Cardiac fibroblast (primary cell): ENCODE measurements around the gene AVL9.
A peak's percentile ranks its signal among the peaks of the same experiment; 100 is the strongest.

Experiments
- DNase-seq, 2 donors: peaks; one replicate each; pipeline versions ENCODE4 v3.0.0 to v3.0.0-alpha.2; 2010; ENCODE audit warnings: low read depth in 2 of 2
- H3K4me3 ChIP-seq, 2 donors: replicated peaks in 1 of 2; 1 replicate in 1 of 2; 2 replicates in 1 of 2; pipeline ENCODE4 v1.5.1; 2011; ENCODE audit warnings: low read depth in 2 of 2, low read length in 2 of 2, mild to moderate bottlenecking in 2 of 2, moderate library complexity in 1 of 2
- CTCF ChIP-seq: IDR thresholded peaks from one replicate; pipeline ENCODE4 v1.5.1; 2011; ENCODE audit warnings: low read depth, mild to moderate bottlenecking, low read length, inconsistent platforms

AVL9 gene

DNA sequence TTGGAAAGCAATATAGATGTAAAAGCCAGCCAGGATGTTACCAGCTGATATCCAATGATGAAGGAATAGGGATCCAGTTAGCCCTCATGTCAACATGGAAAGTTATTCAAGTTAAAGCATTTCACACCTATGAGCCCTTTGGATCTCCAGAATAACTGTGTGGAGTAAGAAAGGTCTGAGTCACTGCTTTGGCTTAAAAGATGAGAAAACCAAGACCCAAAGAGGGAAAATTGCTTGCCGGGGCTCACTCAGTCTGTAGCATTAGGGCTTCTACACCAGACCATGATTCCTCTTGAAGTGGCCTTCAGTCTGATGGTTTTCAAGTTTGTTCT lies 17.7 kb upstream of the AVL9 start:
- no peak overlapping the region for H3K4me3 ChIP-seq
- DNase-seq: peak in 1 of 2 donors; percentile 22
- no peak for TF ChIP-seq CTCF

- peak; percentile 94 for TF ChIP-seq CTCF
- peak; percentile 77 for DNase-seq
- H3K4me3 ChIP-seq: no peak overlapping the region
Observed at GRCh38 chr7:32479574-32480200, 15.6 kb upstream of the AVL9 start.

DNA sequence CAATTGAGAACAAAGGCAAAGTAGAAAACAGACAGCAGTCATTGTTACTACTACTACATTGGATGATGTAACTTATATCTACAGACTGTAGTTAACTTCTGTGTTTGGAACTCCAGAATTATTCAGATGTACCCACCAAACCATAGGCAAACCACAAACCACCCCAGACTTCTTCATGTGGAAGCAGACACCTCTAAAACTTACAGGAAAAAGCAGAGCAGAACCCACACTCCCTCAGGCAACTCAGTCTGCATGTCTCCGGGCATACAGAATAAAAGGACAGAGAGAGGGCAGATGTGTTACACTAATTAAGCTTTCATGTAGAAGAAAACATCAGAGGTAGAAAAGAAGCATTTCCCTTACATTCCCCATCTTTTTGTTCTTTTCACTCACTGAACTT lies 14.1 kb upstream of the AVL9 start:
- no peak overlapping the region for H3K4me3 ChIP-seq
- TF ChIP-seq CTCF: no peak
- no peak for DNase-seq

DNA sequence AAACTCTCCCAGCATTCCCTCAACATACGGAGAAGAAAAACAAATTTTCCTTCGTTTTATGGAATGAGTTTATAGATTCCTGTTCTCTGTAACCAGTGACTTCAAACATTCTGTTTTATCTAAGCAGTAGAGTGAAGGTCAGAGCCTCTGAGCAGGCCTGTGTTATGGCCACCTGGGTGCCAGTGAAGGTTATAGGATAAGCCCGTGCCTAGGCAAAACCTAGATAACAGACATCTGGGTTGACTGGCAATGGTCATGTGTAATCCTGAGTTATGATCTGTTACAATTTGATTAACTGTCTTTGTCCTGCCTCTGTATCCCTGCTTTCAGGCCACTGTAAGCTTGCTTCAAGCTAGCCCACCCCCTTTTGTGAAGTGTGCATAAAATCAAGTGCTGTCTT lies 13.4 kb upstream of the AVL9 start:
- no peak for DNase-seq
- no peak overlapping the region for H3K4me3 ChIP-seq
- no peak for TF ChIP-seq CTCF

DNA sequence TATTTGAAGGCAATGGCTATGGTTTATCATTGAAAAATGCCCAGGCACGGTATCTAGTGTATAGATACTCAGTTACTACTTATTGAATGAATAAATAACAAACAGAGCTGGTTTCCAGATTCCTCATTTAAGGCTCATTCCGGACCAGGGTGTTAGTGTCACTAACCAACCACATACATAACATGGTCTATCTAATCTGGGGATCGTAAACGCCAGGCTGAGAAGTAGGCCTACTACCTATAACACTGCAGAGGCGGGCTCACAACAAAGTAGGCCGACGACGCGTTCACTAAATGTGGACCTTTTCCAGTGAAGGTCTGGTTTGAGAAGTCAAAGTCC lies 5.5 kb upstream of the AVL9 start:
- no peak for DNase-seq
- TF ChIP-seq CTCF: no peak
- peak overlapping the region; percentile 59 to 72 for H3K4me3 ChIP-seq

GRCh38 chr7:32490127-32490796 lies 5.0 kb upstream of the AVL9 start, which contains the start of gene LSM5:
Gene LSM5, minus strand, starts transcription at chr7:32490380. Its CDS starts 15 bp downstream, at chr7:32490365.
- H3K4me3 ChIP-seq: peak within 1 kb of the TSS; percentile 59 to 72
- TF ChIP-seq CTCF: no peak
- peak; percentile 95 to 97 for DNase-seq

- TF ChIP-seq CTCF: no peak
- DNase-seq: no peak
- H3K4me3 ChIP-seq: peak overlapping the region; percentile 52 to 59
Observed at GRCh38 chr7:32494946-32495297, 367 bp upstream of the AVL9 start.
